ENCODE data around the gene SH3BP5.

Gene SH3BP5

GRCh38 chr3:15325228-15325627, 7.2 kb downstream of the SH3BP5 start:
- no peak for DNase-seq (ENCODE audit: low read depth, low spot score)

- no peak for DNase-seq (ENCODE audit: low read depth, low spot score)
Observed at GRCh38 chr3:15324379-15324808, 8.0 kb downstream of the SH3BP5 start.

DNA sequence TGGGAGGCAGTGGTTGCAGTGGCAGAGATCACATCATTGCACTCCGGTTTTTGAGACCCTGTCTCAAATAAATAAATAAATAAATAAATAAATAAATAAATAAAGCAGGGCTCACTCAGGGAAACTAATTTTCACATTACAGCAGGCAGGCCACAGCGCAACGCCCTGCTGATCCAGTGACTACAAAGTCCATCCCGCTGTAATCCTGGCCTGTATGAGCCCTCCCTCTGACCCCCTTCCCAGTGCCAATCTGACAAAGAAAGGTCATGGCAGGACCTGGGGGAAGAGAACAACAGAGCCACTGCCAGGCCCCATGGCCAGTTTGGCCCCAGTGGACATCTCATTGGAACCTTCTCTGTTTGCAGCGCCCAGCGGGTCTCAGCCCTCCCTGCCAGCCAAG, 9.3 kb downstream of the SH3BP5 start:
- no peak for DNase-seq (ENCODE audit: low read depth, low spot score)

- DNase-seq (ENCODE audit: low read depth, low spot score): no peak
Observed at GRCh38 chr3:15321349-15321748, 11.0 kb downstream of the SH3BP5 start.

GRCh38 chr3:15319575-15319974, 12.8 kb downstream of the SH3BP5 start:
- DNase-seq (ENCODE audit: low read depth, low spot score): no peak

DNA sequence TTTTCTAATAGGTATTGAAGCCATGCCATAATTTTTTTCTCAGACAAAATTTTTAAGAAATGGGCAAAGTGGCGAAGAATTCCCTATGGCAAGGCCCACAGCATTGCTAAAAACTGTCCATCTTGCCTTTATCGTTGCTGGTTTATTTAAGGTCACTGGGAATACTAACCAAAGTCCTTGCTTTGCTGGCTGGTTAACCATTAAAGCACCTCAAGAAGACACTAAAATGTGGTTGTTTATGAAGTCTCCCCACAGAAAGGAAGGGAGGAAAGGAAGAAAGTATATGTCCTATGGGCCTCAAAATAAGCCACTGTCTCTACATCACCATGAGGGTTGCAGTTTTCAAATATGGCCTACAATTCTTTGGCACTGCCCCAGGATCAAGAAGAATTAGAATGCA, 13.2 kb downstream of the SH3BP5 start:
- no peak for DNase-seq (ENCODE audit: low read depth, low spot score)

DNA sequence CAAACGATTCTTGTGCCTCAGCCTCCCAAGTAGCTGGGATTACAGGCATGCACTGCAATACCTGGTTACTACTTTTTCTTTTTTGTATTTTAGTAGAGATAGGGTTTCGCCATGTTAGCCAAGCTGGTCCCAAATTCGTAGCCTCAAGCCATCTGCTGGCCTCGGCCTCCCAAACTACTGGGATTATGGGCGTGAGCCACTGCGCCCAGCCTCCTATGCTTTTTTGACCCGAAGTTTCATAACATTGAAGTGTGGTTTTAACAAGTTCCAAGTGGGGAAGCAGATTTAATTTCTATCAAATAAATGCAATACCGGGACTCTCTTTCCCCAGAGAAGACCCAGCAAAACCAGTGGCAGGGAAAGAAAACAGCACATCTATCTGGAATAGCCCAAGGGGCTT, 13.7 kb downstream of the SH3BP5 start:
- DNase-seq (ENCODE audit: low read depth, low spot score): no peak

DNA sequence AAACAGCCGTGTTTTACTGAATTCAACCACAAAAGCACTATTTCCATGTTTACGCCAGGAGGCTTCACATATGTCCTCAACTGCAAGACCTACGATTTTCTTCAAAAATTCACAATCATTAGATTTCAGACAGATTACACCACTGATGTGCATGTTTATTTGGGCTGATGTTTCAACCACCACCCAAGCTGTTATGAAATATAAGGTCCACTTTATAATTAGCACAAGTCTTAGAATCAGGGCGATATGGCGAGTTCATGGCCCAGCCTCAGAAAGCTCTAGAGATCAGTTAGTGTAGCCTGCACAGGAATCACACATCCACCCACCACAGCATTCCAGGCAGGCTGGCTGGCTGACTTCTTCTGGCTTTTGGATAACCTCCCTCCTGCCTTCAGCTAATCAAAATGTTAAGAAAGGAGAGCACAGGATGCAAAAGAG, 15.4 kb downstream of the SH3BP5 start:
- no peak for DNase-seq (ENCODE audit: low read depth, low spot score)

- no peak for DNase-seq (ENCODE audit: low read depth, low spot score)
Observed at GRCh38 chr3:15315003-15315402, 17.4 kb downstream of the SH3BP5 start.

- no peak for DNase-seq (ENCODE audit: low read depth, low spot score)
Observed at GRCh38 chr3:15314276-15314675, 18.1 kb downstream of the SH3BP5 start.

- no peak for DNase-seq (ENCODE audit: low read depth, low spot score)
Observed at GRCh38 chr3:15313461-15313860, 18.9 kb downstream of the SH3BP5 start.

GRCh38 chr3:15312550-15312949, 19.8 kb downstream of the SH3BP5 start:
- DNase-seq (ENCODE audit: low read depth, low spot score): no peak

DNA sequence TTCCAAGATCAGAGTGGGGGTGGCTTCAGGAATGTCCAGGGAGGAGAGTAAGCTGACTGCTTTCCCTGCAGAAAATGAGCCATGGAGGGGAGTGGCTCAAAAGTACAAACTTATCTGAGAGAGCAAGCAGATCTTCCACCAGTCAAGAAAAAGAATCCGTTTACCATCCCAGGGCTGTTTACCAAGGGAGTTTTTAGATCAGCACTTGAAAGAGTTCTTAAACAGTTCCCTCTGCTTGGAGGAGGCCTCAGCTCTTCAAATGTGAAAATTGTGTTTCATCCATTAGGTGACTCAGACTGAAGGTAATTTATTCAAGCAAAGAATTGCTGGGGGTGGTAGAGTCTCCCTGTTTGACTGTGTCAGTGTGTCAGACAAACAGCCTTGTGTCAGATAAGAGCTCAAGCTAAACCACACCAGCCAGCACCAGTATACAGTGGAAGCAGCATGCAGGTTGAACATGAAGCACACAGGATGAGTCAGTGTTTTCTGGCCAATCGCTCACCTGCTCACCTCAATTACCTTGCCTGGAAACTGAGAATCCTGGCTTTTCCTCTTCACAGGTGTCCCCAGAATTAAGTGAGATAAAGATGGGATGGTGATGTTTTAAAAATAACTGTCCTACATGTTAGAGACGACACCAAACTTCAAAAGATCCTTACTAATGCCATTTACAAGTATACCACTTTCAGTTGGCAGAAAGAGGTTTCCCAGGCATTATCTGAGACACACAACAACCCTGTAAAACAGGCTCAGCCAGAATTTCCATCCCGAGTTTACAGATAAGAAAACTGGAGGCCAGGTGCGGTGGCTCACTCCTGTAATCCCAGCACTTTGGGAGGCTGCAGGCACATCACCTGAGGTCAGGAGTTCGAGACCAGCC, 21.7 kb downstream of the SH3BP5 start:
- peak; percentile 40 for DNase-seq (ENCODE audit: low read depth, low spot score)

DNA sequence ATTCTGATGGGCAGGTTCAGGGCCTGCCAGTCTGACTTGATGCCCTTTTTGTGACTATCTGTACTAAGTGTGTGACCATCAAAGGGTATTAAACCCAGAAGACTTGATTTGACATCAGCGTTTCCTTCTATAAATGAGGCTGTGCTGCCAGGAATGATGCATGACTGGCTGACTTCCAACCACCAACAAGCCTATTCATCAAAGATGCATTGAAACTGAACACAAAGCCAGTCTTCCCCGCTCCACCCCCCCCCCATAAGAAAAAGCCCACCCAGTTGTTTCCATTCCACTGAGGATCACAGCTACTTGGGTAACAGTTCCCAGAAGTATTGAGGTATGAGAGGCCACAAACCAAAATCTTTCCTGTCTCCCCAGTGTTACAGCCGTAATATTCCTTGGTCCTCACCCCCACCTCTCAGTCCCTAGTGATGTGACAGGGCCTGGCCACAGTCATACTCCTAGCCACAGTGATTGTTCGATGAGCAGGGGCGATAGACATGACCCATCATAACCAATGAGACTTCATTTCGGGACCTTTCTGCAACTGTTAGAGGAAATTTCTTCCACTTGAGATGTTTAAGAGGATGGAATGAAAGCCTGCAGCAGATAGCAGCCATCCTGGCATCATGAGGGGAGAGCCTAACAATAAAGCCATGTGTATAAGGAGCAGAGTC, 22.6 kb downstream of the SH3BP5 start:
- no peak for DNase-seq (ENCODE audit: low read depth, low spot score)

GRCh38 chr3:15307580-15307979, 24.8 kb downstream of the SH3BP5 start:
- no peak for DNase-seq (ENCODE audit: low read depth, low spot score)

DNA sequence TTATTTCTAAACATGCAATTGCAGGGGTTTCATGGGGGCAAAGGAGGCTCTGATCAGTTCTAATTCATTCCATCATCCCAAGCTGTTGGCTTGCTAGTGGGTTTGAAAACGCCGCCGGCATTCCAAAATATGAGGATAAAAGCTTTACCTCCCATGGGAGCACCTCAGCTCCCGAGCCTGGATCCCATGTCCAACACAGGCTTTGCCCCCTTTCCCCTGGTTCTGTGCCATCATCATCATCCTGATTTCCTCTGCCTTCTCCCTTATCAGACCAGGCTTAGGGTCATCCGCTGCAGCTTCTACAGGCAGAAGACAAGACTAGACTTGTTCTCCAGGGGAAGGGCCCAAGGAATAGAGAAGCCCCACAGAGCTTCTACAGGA, 25.4 kb downstream of the SH3BP5 start:
- no peak for DNase-seq (ENCODE audit: low read depth, low spot score)

DNA sequence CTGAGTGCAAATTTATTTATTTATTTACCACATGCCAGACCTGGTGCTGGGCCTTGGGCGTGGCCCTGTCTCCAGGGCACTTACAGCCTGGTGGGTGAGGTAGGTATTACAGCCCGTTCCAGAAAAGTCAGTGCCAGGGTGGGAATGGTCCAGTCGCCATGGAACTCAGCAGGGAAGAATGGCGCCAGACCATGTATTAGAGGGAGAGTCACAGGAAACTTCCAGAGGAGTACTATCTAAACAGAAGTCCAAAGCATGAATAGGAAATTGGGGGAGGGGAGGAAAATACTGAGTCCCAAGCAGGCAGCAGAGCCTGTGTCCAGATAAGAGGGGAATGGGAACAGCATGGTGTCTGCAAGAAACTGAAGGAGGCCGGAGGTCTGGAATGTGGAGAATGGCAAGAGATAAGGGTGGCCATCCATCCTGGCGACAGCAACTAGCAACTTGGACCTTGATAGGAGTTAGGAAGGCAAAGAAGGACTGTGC, 27.0 kb downstream of the SH3BP5 start:
- DNase-seq (ENCODE audit: low read depth, low spot score): no peak

DNA sequence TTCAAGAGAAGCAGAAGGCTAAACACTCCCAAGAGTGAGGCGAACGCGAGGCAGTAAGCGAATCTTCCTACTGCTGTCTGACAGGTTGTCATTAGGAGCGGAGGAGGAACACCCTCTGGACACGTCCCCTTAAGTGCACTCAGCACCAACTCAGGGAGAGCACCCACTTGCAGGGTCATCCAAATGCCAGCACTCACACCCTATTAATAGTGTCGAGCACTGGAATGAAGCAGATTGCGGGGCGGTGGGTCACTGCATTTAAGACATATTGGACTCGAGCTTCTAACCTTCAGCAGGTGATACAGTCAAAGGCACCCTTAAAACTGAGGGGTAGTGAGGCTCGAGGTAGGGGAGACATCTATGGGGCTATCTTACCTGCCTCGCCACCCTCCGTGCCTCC, 28.7 kb downstream of the SH3BP5 start:
- no peak for DNase-seq (ENCODE audit: low read depth, low spot score)

GRCh38 chr3:15303216-15303615, 29.2 kb downstream of the SH3BP5 start:
- DNase-seq (ENCODE audit: low read depth, low spot score): no peak

GRCh38 chr3:15301761-15302160, 30.6 kb downstream of the SH3BP5 start:
- DNase-seq (ENCODE audit: low read depth, low spot score): no peak

DNA sequence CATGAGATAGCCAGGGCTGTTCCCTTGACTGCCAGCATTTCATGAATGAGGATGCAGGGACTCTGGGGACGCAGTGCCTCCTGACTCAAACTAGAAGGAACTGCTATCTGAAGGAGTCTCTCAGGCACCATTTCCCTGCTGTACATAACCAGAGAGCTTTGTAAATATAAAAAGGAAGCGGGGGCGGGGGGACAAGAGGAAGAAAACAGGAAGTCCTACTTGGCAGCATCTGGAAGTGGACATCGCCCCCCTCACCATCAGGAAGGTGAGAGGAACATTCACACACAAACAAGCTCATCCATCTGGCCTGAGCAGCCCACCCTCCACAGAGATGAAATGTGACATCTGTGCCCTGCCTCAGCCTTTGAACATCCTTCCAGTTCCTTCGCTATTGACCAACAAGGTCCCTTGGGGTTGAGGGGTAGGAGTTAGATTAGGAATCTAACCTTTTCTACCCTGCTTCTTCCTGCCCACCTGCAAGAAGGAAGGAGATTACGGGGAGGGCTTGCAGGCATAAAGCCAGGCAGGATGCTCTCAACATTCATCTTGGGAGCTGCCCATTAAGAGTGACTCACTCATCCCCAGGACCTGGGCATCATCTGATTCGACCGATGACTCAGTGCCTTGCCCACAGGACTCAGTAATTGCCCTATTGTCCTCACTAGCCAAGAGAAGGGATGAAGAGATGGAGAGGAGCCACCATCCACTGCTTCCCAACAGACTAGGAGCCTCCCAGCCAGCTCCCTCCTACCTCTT, 31.9 kb downstream of the SH3BP5 start:
- DNase-seq (ENCODE audit: low read depth, low spot score): no peak

DNA sequence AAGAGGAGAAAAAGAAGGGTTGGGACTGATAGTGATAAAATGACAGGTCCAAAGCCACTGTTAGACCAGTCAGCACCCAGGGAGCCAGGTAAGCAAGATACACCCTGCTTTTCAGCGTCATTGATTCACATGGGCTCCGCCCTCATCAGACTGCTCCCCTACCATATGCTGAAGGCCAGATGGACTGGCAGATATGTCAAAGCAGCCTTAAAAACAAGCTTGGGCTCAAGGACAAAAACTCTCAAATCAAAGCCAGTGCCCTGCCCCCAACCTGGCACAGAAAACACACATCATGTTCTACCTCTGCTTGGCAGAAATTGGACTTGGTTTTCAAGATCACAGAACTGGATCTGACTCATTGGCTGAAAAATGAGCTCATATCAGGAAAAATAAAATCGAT, 33.4 kb downstream of the SH3BP5 start:
- no peak for DNase-seq (ENCODE audit: low read depth, low spot score)

Measured in activated CD4-positive, CD25-positive, alpha-beta regulatory T cell treated with anti-CD3 and anti-CD28 coated beads, Interleukin-2, amount 50 U/mL, for 16 hours (primary cell).